ENCODE measurements around the gene PTPRS.
A peak's percentile ranks its signal among the peaks of the same experiment; 100 is the strongest.

PTPRS gene

GRCh38 chr19:5355693-5356092, 15.1 kb upstream of the PTPRS start:
- no peak for DNase-seq (ENCODE audit: low spot score)
- no peak for TF ChIP-seq CTCF (IDR thresholded peaks at IDR 0.05; ENCODE audit: extremely low read depth, insufficient read depth, missing control alignments)
- in situ Hi-C loops (cut with MboI; ENCODE audit: low pct_unique_long_range_greater_than_20kb, low sequenced_read_pairs, unreplicated experiment), result no loop called here

GRCh38 chr19:5355076-5355475, 14.5 kb upstream of the PTPRS start:
- in situ Hi-C loops (cut with MboI; ENCODE audit: low pct_unique_long_range_greater_than_20kb, low sequenced_read_pairs, unreplicated experiment), result no loop called here
- DNase-seq (ENCODE audit: low spot score), result no peak
- no peak for TF ChIP-seq CTCF (IDR thresholded peaks at IDR 0.05; ENCODE audit: extremely low read depth, insufficient read depth, missing control alignments)

GRCh38 chr19:5354403-5354802, 13.8 kb upstream of the PTPRS start:
- in situ Hi-C loops (cut with MboI; ENCODE audit: low pct_unique_long_range_greater_than_20kb, low sequenced_read_pairs, unreplicated experiment), result no loop called here
- peak; percentile 55 for DNase-seq (ENCODE audit: low spot score)
- peak; percentile 51 for TF ChIP-seq CTCF (IDR thresholded peaks at IDR 0.05; ENCODE audit: extremely low read depth, insufficient read depth, missing control alignments)

- DNase-seq (ENCODE audit: low spot score), result no peak
- in situ Hi-C loops (cut with MboI; ENCODE audit: low pct_unique_long_range_greater_than_20kb, low sequenced_read_pairs, unreplicated experiment), result no loop called here
These were observed 11.7 kb upstream of the PTPRS start for GRCh38 chr19:5352229-5352763.

GRCh38 chr19:5351731-5352228, 11.2 kb upstream of the PTPRS start:
- TF ChIP-seq CTCF (IDR thresholded peaks at IDR 0.05; ENCODE audit: extremely low read depth, insufficient read depth, missing control alignments), result no peak
- in situ Hi-C loops (cut with MboI; ENCODE audit: low pct_unique_long_range_greater_than_20kb, low sequenced_read_pairs, unreplicated experiment), result no loop called here
- no peak for DNase-seq (ENCODE audit: low spot score)

More at GRCh38 chr19:5352229-5352763, 11.7 kb upstream of the PTPRS start:
- TF ChIP-seq CTCF (IDR thresholded peaks at IDR 0.05; ENCODE audit: extremely low read depth, insufficient read depth, missing control alignments), result no peak

- in situ Hi-C loops (cut with MboI; ENCODE audit: low pct_unique_long_range_greater_than_20kb, low sequenced_read_pairs, unreplicated experiment), result no loop called here
- DNase-seq (ENCODE audit: low spot score), result no peak
- no peak for TF ChIP-seq CTCF (IDR thresholded peaks at IDR 0.05; ENCODE audit: extremely low read depth, insufficient read depth, missing control alignments)
These were observed 8.4 kb upstream of the PTPRS start for GRCh38 chr19:5349041-5349440.
